Right atrium auricular region (tissue), 2 donors: ENCODE measurements around the gene GRB2. TPM values are rescaled to one million over a fixed set of nuclear protein-coding genes. Genes with fewer than 3 reads are reported as not detected.

Source experiments
- DNase-seq: peaks from one replicate; pipeline ENCODE4 v3.0.0-alpha.2; 2019; ENCODE audit warnings: low spot score
- H3K27ac ChIP-seq, 2 donors: fragments of 200-600 bp; sonication (generic); 1 replicate in 1 of 2; 2 replicates in 1 of 2; pipeline ENCODE4 v1.5.1; 2016 to 2019
- H3K27me3 ChIP-seq, 2 donors: fragments of 200-600 bp; sonication (generic); one replicate each; pipeline versions ENCODE4 v1.5.1 to v1.6.0; 2017 to 2019
- H3K36me3 ChIP-seq: fragments of 200-600 bp; sonication (generic); one replicate; pipeline ENCODE4 v1.5.1; 2016
- H3K4me1 ChIP-seq, 2 donors: fragments of 200-600 bp; sonication (generic); one replicate each; pipeline versions ENCODE4 v1.5.1 to v1.6.0; 2017 to 2019
- H3K4me3 ChIP-seq, 2 donors: fragments of 200-600 bp; sonication (generic); 1 replicate in 1 of 2; 2 replicates in 1 of 2; pipeline ENCODE4 v1.5.1; 2017 to 2019; ENCODE audit warnings: mild to moderate bottlenecking in 1 of 2, moderate library complexity in 1 of 2
- H3K9me3 ChIP-seq, 2 donors: fragments of 200-600 bp; sonication (generic); one replicate each; pipeline ENCODE4 v1.5.1; 2019
- CTCF ChIP-seq, 2 donors: fragments of 200-600 bp; sonication (generic); IDR thresholded peaks; one replicate each; pipeline ENCODE4 v1.5.1; 2019; ENCODE audit warnings: antibody characterized with exemption in 2 of 2
- total RNA-seq, 2 donors: library from RNA; depleted of rRNA; stranded (reverse); fragments of >200 nt; gene quantifications; one replicate each; pipeline ENCODE4 v1.1.0, GENCODE V29; 2016

Gene GRB2
- total RNA-seq, 2 donors from 2014 or later, result 80.8 to 112 TPM

GRCh38 chr17:75321506-75321905 lies 84.0 kb downstream of the GRB2 start:
- Histone ChIP-seq H3K27ac (no peak overlapping the region), H3K36me3 (peaks cover 49% of the 10 kb centered on the region), H3K4me3 (no peak overlapping the region), H3K27me3 (no peaks in the 10 kb centered on the region), H3K9me3 (no peaks in the 10 kb centered on the region), H3K4me1 (peaks cover 0 to 16% of the 10 kb centered on the region in 2 donors)
- TF ChIP-seq CTCF (IDR thresholded peaks at IDR 0.05), result no peak
- no peak for DNase-seq

GRCh38 chr17:75319904-75320691 lies 85.4 kb downstream of the GRB2 start:
- DNase-seq, result no peak
- no peak overlapping the region for H3K4me3 ChIP-seq
- H3K27me3 ChIP-seq, result no peaks in the 10 kb centered on the region
- H3K9me3 ChIP-seq, result no peaks in the 10 kb centered on the region
- TF ChIP-seq CTCF (IDR thresholded peaks at IDR 0.05), result no peak
- H3K27ac ChIP-seq, result no peak overlapping the region
- H3K36me3 ChIP-seq, result peaks cover 43% of the 10 kb centered on the region
- peaks cover 0 to 2% of the 10 kb centered on the region in 2 donors for H3K4me1 ChIP-seq

- no peaks in the 10 kb centered on the region for H3K9me3 ChIP-seq
- H3K4me3 ChIP-seq, result no peak overlapping the region
- no peaks in the 10 kb centered on the region for H3K27me3 ChIP-seq
- no peak for DNase-seq
- peaks cover 39% of the 10 kb centered on the region for H3K36me3 ChIP-seq
- TF ChIP-seq CTCF (IDR thresholded peaks at IDR 0.05), result no peak
- no peaks in the 10 kb centered on the region for H3K4me1 ChIP-seq
- no peak overlapping the region for H3K27ac ChIP-seq
These were observed 86.8 kb downstream of the GRB2 start for GRCh38 chr17:75318615-75319222.

DNA sequence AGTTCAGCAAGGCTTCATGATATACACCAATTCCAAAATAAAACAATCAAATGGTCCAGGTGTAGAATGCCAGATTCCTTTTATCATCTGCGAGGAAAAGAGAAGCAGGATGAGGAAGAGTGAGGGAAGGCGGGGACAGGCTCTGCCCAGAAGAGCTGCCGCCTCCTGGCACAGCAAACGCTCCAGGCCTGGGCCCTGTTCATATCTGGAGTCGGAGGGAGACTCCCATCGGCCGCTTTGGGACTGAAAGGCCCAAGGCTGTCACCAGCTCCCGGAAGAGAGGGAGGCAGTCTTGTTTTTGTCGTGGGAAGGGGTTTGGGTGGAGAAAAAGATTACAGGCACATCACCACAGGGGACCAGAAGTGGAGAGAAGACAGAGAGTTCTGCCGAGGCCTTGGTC lies 87.3 kb downstream of the GRB2 start:
- DNase-seq, result no peak
- H3K9me3 ChIP-seq, result no peaks in the 10 kb centered on the region
- no peaks in the 10 kb centered on the region for H3K27me3 ChIP-seq
- H3K36me3 ChIP-seq, result peaks cover 39% of the 10 kb centered on the region
- H3K4me1 ChIP-seq, result no peaks in the 10 kb centered on the region
- no peak overlapping the region for H3K4me3 ChIP-seq
- no peak overlapping the region for H3K27ac ChIP-seq
- no peak for TF ChIP-seq CTCF (IDR thresholded peaks at IDR 0.05)

GRCh38 chr17:75317671-75318070 lies 87.8 kb downstream of the GRB2 start:
- TF ChIP-seq CTCF (IDR thresholded peaks at IDR 0.05), result no peak
- H3K4me1 ChIP-seq, result no peaks in the 10 kb centered on the region
- H3K4me3 ChIP-seq, result no peak overlapping the region
- H3K27me3 ChIP-seq, result no peaks in the 10 kb centered on the region
- no peaks in the 10 kb centered on the region for H3K9me3 ChIP-seq
- peaks cover 39% of the 10 kb centered on the region for H3K36me3 ChIP-seq
- H3K27ac ChIP-seq, result no peak overlapping the region
- DNase-seq, result no peak
